GM12873 (cell line): ENCODE results near the gene ESR2.

Experiments used
- TF ChIP-seq, protein P1 (sequence below): IDR thresholded peaks from 2 replicates; pipeline ENCODE4 v1.5.1; 2012; ENCODE audit warnings: low read depth, mild to moderate bottlenecking, moderate library complexity, low read length, control low read depth; ENCODE audit not compliant: insufficient read depth; ENCODE audit errors: missing control alignments

The ESR2 gene

DNA sequence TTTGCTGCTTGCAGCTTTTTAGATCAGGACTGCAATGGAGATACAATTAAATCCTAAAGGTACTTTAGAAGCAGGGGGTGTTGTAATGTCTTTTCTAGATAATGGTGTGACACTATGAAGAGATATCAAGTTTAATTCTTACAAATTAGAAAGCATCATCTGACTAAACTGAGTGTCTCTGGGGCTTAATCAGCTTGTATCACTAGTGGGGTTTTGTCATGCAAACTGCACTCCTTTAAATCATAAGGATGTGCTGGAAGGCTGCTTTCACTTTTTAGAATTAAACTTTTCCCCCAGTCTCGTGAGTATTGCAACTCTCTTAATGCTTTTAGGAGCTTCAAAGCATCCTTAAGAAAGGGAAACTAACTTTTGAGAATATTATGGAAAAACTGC, 218.6 kb downstream of the ESR2 start:
- TF ChIP-seq, protein P1, sequence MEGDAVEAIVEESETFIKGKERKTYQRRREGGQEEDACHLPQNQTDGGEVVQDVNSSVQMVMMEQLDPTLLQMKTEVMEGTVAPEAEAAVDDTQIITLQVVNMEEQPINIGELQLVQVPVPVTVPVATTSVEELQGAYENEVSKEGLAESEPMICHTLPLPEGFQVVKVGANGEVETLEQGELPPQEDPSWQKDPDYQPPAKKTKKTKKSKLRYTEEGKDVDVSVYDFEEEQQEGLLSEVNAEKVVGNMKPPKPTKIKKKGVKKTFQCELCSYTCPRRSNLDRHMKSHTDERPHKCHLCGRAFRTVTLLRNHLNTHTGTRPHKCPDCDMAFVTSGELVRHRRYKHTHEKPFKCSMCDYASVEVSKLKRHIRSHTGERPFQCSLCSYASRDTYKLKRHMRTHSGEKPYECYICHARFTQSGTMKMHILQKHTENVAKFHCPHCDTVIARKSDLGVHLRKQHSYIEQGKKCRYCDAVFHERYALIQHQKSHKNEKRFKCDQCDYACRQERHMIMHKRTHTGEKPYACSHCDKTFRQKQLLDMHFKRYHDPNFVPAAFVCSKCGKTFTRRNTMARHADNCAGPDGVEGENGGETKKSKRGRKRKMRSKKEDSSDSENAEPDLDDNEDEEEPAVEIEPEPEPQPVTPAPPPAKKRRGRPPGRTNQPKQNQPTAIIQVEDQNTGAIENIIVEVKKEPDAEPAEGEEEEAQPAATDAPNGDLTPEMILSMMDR = no peak

DNA sequence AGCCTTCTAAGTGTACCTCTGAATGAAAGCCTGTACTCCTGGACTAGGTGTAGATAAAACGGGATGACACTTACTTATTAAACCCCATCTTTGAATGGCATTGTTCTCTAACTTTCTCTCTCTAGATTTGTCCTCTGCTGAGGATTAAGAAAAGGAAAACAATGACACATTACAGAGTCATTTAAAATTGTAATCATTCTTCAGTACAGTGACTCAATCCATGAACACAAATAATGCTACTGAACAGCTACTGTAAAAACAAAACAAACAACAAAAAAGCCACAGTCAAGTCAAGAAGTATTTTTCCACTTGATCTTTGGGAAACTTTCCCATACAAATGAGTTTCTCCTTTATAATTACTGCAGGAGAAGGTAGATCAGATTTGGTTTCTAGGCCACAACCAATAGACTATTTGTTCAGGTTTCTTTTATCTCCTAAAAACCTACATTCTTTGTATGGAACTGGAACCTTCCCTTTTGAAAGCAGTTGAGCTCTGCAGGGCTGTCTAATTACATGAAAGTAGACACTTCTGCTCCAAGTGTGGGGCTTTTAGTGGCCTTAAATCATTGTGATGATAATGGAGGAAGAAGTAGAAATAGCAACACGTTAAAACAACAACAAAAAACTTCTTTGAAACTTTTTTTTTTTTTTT, 219.1 kb downstream of the ESR2 start:
- TF ChIP-seq, protein P1 = no peak

DNA sequence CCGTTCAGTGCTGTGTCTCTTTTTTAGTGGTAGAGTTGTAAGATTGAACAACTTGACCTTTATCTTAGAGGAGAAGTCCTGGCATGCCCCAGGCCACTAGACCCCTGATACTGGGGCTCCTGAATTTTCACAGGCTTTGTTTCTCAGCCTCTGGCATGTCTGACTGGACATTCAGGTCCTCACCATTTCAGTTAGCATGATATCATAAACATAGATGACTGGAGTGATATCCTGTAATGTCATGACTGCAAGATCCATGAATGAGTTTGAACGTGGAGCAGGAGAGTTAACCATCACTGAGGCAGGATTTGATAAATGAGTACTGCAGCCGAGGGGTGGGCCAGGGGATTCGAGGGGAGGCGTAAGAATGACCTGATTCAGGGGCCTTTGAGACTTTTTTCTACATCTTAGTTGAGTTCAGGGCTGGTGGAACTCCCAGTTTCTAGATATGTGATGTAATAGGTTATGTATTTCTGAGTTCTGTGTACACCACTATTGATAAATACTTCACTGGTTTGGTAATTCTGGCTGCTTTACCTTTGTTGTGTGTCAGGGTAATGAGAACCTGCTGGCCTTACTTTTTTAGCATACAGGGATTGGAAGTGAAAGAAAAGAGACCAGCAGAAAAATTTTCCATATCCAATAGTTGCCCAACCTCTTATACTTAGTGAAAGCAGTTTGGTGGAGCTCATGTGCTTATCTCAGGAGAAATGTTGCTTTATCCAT, 224.4 kb downstream of the ESR2 start:
- TF ChIP-seq, protein P1 = no peak

DNA sequence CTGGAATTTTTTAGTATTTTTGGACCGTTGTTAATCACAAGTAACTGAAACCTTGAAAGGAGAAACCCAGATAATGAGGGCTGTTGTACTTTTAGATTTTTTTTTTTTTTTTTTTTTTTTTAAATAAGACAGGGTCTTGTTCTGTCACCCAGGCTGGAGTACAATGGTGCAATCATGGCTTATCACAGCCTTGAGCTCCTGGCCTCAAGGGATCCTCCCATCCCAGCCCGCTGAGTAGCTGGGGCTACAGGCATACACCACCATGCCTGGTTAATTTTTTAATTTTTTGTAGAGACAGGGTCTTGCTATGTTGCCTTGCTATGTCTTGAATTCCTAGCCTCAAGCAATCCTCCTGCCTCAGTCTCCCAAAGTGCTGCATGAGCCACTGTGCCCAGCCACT, 229.7 kb downstream of the ESR2 start:
- TF ChIP-seq, protein P1 = no peak

DNA sequence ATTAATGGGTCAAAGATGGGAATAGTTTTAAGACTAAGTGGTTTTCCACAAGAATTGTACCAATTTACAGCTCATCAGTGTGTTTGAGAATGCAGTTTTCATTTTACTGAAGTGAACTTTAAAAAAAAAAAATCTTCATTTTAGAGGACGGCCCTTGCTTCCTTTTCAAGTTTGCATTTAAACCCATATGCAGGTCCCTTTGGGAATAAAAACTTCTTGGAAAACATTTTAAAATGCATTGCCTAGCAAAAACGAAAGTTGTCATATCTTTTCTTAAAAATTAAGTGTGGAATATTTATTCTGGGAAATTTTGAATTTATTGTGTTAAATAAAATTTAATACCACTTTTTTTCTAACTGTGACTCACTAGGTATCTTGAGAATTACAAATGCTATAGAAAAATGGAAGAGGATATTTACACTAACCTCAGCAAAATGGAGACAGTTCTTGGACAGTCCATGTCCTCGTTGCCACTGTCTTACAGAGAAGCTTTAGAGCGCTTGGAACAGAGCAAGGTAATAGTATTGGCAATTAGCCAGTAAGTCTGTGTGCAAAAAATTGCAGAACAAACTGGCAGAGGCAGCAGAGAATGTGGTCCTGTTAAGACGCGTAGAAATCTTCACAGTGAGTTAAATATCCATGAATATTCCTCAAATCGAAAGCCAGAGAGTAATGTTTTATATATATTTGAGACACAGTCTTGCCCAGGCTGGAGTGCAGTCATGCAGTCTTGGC, 231.6 kb downstream of the ESR2 start:
- TF ChIP-seq, protein P1 = no peak

DNA sequence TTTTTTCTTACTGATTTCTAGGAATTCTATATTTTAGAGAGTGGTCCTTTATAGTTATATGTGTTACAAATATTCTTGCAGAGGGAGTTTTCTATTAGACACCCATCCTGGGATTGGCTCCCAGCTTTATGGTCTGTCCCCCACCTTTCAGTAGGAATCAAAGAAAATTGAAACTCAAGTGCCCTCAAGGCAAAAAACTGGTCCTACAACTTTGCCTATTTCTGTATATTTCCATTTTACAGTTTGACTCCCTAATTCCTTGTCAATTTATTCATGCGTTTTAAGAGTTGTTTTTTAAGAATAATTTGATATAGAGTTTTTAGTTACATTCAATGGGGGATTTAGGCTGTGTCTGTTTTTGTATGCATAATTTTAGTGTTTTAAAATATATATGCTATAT, 232.5 kb downstream of the ESR2 start:
- TF ChIP-seq, protein P1 = no peak

DNA sequence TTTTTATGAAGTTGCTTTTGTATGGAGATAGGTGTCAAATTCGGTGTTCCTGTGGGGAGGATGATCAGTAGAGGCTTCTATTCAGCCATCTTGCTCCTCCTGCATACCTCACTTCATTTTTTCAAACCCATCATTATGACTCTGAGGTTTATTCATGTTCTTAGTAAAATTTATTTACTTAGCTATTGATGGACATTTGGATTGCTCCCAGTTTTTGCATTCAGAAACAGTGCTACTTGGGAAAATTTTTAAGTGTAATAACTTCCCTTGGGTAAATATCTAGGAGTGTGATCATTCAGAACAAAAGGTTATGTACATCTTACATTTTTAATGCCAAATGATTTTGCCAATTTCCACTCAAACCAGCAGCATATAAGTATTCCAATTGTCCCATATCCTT, 233.1 kb downstream of the ESR2 start:
- TF ChIP-seq, protein P1 = no peak
